GM18867 (cell line): ENCODE measurements around the gene INPP5D.
"Not testable (repeated sequence)": the region's sequence is repeated elsewhere in the genome, so short reads cannot be mapped to it uniquely, and the experiment has no call there.

Source experiments
- ATAC-seq: cut with Tn5 transposase; IDR thresholded peaks from one replicate; pipeline ENCODE4 v1.9.1; 2021; ENCODE audit warnings: mild to moderate bottlenecking, moderate library complexity; ENCODE audit not compliant: unreplicated experiment

INPP5D gene

DNA sequence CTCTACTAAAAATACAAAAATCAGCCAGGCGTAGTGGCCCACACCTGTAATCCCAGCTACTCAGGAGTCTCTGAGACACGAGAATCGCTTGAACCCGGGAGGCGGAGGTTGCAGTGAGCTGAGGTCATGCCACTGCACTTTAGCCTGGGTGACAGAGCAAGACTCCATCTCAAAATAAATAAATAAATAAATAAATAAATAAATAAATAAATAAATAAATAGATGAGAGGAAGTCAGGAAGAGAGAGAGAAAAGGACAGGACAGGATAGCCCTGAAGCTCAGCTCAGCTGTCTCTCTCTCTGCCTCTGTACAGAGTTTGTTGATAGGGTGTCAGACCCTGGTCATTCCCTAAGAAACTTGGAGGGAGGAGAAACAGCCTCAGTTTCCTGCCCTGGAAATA, 140.6 kb downstream of the INPP5D start:
- ATAC-seq = not testable (repeated sequence)

DNA sequence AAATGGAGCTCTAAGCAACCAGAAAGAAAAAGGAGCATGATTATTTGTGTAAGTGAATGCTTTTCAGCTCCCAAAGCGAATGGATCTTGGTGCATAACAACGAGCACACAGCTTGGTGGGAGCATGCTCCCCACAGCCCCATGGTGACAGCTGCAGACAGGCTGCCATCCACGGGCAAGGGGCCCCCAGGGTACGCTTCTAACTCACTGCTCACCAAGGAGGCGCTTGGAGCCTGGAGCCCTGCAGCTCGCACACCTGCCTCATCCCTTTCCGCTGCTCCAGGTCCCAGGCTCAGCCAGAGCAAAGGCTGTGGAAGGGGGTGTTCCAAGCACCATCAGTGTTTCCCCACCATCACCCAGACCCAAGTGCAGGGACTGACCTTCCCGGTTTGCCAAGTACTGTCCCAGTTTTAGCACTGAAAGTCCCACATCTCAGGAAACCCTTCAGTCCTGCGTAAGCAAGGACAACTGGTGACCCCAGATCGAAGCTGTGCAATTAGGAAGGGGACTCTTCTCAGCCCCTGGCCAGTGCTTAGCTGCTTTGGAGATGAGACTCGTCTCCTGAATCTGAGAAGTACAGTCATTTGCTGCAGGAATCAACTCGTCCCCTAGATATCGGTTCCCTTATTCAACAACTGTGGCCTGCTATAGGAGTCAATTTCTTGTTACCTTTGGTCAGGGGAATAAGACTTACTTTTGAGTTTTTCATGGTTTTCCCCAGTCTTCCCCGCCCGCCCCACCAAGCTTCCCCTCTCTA, 141.3 kb downstream of the INPP5D start:
- no peak for ATAC-seq

DNA sequence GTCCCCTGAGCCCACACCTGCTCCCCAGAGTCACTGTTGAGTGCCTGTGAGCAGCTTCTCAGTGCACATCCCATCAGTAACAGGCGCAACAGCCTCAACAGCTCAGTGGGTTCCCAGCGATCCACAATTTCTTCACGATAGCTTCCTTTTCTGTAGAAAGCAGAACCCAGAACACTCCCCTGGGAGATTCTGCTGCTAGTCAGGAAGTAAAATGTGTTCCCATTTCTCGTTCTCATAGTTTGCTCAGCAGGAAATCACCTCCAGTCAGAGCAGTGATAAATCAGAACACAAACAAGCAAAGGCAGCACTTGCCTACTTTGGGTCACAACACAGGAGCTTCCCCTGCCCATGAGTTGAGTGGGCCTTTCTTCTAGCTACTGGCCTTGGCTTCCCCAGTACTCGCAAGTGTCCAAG, 142.4 kb downstream of the INPP5D start:
- no peak for ATAC-seq

DNA sequence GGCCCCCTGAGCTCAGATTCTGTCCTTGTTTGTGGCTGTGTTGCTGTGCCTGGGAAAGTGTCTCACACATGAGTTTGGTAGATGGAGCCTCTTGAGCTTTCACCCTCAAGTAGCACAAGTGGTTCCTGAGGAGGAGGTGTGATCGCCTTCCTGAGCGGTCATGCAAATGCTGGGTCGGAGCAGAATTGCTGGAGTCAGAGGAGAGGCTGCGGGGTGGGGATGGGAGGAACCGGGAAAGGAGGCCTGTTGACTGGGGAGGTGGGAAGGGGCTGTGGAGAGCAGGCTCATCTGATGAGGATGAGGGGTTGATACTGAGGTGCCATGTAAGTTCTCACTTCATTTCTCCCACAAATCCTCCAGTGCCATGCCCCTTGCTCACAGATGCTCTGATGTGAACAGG, 142.9 kb downstream of the INPP5D start:
- no peak for ATAC-seq

DNA sequence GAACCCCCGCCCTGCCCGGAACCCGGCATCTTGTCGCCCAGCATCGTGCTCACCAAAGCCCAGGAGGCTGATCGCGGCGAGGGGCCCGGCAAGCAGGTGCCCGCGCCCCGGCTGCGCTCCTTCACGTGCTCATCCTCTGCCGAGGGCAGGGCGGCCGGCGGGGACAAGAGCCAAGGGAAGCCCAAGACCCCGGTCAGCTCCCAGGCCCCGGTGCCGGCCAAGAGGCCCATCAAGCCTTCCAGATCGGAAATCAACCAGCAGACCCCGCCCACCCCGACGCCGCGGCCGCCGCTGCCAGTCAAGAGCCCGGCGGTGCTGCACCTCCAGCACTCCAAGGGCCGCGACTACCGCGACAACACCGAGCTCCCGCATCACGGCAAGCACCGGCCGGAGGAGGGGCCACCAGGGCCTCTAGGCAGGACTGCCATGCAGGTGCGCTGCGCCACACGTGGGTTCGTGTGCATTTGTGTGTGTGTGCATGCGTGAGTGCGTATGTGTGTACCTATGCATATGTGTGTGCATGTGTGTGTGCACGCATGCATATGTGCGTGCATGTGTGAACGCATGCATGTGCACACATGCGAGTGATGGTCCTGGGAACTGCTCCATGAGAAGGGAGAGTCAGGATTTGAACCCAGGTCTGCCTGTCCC, 144.3 kb downstream of the INPP5D start:
- ATAC-seq = no peak

DNA sequence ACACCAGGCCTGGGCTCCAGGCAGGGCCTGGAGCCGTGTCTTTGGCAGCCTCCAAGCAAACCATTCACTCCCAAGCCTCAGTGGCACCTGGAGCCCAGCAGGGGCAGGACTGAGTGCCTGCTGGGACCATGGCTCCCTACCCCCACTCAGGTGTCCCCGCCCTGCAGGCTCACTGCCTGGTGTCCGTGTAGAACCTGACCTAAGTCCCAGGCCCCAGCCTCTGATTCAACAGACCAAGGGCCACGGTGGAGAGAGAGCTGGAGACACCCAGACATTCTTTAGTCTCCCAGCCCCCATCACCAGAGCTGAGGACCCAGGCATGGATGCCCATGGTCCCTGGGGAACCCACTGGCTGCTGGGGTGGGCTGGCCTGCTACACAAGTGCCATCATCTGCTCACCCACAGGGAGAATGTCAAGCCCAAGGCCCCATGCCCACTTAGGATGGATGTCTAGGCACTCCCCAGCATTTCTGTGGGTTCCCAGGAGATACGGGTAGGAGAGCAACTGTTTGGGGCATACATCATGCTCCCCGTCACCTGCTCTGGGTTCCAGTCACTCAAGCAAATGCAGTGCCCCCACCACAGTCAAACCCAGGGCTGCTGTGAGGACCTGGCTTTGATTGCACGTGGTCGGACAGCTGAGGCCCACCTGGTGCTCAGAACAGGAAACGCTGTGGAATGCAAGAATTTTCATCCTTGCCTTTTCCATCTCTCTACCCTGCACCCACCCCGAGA, 148.4 kb downstream of the INPP5D start:
- no peak for ATAC-seq

DNA sequence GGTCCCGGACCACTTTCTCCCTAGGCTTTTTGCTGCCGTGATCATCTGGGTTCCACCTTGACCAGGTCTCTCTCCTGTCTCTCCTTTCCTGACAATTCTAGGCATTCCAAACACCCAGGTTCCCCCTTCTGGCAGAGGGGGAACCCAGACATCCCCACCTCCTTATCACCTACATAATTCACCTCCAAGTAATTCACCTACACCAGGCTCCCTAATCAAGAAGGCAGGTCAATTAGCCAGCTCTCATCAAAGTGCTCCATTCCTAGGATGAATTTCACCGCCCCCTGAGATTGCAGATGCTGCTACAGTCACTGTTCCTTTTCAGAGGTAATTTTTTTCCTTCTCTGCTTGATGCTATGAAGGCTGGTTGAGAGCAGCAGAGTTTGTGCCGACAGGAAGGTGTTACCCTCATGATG, 149.0 kb downstream of the INPP5D start:
- no peak for ATAC-seq

DNA sequence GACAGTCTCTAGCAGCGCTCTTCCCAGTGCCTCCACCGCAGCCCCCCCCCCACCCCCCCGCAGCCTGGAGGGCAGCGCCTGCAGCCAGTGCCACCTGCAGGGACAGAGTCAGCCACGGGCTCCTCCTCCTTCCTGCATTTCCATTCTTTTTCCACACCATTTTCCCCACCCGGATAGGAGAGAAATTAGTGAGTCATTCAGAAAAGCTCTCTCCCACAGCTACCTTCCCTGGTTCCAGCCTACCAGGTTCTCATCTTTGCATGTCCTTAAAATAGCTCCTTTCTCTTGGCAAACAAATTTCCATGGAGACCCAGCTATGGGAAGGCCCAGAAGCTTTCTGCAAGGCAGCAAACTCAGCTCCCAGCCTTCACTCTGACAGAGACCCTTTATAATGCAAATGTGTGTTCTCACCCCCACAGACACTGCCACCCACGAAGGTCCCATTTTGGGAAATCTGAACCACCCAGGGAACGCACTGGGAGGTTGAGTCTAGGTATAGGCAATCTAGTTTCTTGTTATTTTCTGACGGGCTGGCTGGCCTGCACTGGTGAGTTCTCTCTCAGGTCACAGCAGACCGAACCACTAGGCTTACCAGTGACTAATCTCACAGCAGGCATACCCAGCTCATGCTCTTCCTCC, 149.5 kb downstream of the INPP5D start:
- ATAC-seq = no peak

DNA sequence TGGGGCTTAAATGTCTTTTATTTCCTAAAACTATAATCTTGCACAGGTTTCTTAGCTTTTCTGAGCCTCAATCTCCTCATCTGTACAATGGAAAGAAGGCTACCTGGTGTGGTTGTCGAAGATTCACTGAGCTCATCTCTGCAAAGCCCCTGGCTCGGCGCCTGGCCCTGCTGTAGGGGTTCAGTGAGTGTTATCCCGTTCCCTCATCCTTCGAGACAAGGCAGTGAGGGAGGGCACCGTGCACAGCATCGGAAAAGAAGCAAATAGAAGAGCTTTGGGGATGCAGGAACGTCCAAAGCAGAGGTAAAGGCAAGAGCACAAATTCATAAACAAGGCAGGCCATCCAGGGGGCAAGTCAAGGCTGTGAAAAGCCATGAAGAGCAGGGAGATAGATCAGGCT, 150.1 kb downstream of the INPP5D start:
- ATAC-seq = no peak

DNA sequence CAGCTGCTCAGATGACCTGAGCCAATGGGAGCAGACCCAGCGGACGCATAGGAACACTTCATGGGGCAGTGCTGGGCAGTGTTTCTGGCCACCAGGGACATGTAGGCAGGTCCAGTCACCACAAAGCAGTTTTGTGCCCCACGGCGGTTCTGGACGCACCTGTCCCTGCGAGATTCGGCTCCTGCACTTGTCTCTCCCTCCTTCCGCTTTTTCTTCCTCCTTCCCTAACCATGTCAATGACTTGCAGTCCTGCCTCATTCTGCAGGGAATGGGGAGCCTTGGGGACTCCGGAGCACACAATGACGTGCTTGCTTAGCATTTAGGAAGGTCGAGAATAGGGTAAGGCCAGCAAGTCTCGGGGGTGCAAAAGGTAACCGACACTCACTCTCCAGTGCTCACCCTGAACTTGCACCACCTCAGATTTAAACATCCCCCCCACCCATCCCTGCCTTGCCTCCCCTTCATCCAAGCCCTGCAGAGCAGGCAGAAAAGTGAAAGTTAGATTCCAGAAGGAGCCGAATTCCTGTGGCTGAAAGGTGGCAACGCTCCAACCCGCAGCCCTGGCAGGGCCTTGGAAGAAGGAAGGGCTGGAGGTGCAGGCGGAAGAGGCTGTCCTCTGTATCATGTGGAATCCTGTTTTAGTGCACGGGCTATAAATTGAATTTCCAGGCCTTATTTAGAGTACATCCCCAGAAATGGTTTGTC, 150.9 kb downstream of the INPP5D start:
- ATAC-seq = no peak

DNA sequence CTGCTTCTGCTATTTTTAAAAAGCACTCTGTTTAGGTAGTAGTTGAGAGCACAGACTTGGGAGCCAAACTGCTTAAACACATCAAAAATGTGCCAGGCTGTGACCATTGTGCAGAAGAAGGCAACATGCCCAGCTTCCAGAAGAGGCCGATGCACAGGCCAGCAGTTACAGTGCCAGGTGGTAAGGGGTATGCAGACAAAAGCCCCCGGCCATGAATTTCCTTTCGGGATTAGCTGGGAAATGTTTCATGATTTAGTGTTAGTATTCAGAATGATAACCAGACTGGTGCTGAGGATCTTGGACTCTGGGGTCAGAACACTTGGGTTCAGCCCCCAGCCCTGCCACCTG, 151.4 kb downstream of the INPP5D start:
- ATAC-seq = no peak

DNA sequence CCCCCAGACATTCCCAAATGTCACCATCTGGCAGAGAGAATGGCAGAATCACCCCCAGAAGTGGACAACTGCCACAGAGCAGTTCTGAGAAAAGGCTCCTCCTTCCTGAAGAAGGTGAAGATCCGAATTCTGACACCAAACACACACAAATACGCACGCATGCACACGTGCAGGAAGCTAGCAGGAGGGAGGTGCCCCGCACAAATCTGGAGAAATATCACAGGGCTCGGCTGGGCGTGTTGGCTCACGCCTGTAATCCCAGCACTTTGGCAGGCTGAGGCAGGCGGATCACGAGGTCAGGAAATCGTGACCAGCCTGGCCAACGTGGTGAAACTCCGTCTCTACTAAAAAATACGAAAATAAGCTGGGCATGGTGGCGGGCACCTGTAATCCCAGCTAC, 152.9 kb downstream of the INPP5D start:
- ATAC-seq = no peak

DNA sequence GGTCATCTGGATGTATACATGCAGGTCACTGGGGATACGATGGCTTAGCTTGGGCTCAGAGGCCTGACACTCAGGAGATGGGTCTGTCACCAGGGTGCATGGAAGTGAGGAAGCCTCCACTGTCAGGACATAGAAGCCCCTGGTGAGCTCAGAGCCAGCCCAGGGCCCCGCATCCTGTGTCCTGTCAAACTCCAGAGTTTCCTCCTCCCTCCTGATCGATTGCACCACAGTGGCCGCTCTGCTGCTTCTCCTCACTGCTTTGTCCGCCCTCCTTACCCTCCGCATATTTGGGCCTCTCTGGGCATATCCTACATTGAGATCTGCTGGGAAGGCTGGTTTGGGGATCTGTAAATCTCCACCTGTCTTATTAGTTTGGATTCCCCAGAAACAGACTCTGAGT, 153.8 kb downstream of the INPP5D start:
- no peak for ATAC-seq

DNA sequence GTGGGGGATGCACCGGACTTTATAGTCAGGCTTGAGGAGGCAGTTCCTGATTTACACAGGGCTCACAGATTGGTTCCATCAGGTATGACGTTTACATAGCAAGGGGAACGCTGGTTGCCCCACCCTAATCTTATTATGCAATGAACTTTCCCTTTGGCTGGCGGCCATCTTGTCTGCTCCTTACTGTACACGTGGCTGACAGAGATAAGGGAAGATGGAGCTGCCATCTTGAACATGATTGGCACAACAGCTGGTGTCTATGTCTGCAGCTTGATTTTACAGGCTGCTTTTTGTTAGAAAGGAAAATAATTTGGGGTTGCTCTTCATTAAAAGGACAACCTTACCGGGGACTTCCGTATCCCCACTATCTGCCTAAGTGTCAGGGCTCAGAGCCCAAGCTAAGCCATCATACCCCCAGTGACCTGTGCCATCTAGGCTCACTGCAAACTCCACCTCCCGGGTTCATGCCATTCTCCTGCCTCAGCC, 157.8 kb downstream of the INPP5D start:
- ATAC-seq = no peak

DNA sequence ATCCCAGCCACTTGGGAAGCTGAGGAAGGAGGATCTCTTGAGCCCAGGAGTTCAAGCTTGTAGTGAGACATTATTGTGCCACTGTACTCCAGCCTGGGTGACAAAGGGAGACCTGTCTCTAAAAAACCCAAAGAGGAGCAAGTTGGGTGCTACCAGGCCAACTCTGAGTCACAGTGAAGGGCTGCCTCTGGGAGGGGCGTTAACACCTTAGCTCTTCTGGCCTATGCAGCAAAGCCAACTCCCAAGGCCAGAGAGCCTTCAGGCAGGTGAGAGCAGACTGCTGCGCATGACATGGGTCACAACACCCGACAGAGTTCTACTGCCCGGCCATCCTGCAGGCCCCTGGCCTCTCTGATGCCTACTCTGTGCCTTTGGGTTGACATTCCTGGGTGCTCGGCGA, 158.7 kb downstream of the INPP5D start:
- no peak for ATAC-seq

DNA sequence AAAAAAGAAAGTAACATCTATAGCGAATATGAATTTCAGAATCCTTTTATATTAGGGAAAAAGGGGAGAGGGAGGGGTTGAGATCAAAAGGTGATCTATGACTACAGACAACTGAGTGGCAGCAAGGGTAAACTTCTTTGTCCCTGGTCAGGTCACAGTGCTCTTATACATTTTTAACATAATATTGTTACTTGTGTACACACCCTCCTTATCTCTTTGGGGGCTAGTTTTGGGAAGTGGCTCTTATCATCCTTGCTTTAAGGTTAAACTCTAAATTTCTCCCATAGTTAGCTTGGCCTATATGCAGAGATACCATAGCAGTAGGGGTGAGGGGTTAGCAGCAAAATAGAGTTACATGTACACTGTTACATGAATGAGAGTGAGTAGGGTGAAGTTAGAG, 159.7 kb downstream of the INPP5D start:
- ATAC-seq = no peak

DNA sequence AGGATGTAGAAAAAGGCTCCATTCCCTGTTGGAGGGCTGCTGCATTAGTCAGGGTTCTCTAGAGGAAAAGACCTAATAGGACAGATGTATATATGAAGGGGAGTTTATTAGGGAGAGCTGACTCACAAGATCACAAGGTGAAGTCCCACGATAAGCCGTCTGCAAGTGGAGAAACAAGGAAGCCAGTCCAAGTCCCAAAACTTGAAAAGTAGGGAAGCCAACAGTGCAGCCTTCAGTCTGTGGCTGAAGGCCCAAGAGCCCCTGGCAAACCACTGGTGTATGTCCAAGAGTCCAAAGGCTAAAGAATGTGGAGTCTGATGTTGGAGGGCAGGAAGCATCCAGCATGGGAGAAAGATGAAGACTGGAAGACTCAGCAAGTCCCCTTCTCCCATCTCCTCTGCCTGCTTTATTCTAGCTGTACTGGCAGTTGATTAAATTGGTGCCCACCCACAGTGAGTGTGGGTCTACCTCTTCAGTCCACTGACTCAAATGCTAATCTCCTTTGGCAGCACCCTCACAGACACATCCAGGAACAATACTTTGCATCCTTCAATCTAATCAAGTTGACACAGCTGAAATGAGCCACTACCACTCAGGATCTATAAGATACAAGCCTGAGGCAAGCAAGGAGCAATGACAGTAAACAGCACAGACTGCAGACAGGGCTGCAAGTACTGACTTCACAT, 161.4 kb downstream of the INPP5D start:
- ATAC-seq = no peak

DNA sequence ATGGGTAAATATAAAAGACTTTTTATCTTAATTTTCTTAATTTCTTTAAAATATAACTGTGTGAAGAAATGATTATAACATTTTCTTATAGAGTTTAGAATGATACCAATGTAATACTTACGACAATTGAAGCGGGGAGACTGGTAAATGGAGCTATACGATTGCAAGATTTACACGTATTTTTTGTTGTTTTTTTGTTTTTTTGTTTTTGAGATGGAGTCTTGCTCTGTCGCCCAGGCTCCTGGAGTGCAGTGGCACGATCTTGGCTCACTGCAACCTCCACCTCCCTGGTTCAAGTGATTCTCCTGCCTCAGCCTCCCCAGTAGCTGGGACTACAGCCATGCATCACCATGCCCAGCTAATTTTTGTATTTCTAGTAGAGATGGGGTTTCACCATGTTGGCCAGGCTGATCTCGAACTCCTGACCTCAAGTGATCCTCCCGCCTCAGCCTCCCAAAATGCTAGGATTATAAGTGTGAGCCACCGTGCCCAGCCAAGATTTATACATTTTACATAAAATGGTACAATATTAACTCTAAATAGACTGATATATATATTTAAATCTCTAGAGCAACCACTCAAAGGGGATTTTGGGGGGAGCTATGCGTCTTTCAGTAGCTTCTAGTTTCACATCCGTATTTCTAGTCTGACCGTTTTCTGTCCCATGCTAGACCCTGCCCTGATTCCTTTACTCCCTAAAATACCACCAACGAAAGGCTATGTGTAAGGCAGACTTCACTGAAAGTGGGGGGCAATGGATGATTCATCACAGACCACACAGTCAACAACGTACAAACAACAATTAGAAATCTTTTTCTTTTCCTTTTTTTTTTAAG, 163.1 kb downstream of the INPP5D start:
- ATAC-seq = peak; percentile 77
